GM08714 (cell line): ENCODE measurements around the gene HNF1B.

Experiments
- H3K4me3 ChIP-seq: fragments of 200-500 bp; sonication (Bioruptor generic); 2 replicates; pipeline ENCODE4 v1.5.1; 2014; ENCODE audit warnings: mild to moderate bottlenecking, low read length, inconsistent platforms
- ZNF274 ChIP-seq: IDR thresholded peaks from 2 replicates; pipeline ENCODE4 v1.6.1; 2012; ENCODE audit warnings: mild to moderate bottlenecking, low read depth, low read length

HNF1B gene

DNA sequence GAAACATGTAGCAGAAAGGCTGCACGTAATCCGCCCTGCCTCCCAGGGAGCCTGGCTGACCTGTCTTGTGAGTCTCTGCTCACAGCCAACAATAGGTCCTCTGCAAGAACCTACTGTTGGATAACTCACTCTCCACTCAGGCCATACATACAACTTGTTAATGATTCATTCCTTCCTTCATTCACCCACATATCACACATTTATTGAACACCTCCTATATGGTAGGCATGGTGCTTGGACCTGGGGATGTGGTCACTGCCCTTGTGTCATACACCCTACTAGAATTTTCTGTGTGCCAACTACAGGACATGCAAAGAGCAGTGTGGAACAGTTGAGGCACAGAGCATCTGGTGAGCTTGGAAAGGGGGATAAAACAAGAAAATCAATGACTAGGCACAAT lies 28.1 kb upstream of the HNF1B start:
- no peak for TF ChIP-seq ZNF274
- H3K4me3 ChIP-seq = no peak overlapping the region

GRCh38 chr17:37770631-37771518 lies 26.0 kb upstream of the HNF1B start:
- H3K4me3 ChIP-seq = no peak overlapping the region
- TF ChIP-seq ZNF274 = no peak

- H3K4me3 ChIP-seq = no peak overlapping the region; the same call in 1 of the 2 replicates
- no peak for TF ChIP-seq ZNF274
Measured at GRCh38 chr17:37769050-37769449, 24.2 kb upstream of the HNF1B start.

GRCh38 chr17:37768438-37768837 lies 23.6 kb upstream of the HNF1B start:
- no peak for TF ChIP-seq ZNF274
- H3K4me3 ChIP-seq = no peak overlapping the region

- TF ChIP-seq ZNF274 = no peak
- no peak overlapping the region for H3K4me3 ChIP-seq
Measured at GRCh38 chr17:37766971-37767370, 22.1 kb upstream of the HNF1B start.

- TF ChIP-seq ZNF274 = no peak
- H3K4me3 ChIP-seq = peak overlapping the region; percentile 18; the same call in 1 of the 2 replicates
Measured at GRCh38 chr17:37764383-37764782, 19.5 kb upstream of the HNF1B start.

GRCh38 chr17:37762666-37763065 lies 17.8 kb upstream of the HNF1B start:
- H3K4me3 ChIP-seq = no peak overlapping the region
- no peak for TF ChIP-seq ZNF274

DNA sequence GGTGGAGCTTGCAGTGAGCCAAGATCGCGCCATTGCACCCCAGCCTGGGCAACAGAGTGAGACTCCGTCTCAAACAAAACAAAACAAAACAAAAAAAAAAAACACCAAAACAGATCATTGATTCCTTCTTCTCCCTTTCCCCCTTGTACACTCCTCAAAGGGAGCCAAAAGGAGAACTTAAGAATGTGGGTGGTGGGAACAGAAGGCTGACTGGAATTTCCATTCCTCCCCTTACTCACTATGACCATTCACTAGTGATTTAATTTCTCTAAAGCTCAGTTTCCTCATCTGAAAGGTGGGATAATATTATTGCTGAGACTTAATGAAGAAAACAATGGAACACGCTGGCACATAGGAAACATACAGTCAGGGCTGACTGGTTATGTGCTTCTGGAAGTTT lies 17.1 kb upstream of the HNF1B start:
- no peak overlapping the region for H3K4me3 ChIP-seq
- TF ChIP-seq ZNF274 = no peak

DNA sequence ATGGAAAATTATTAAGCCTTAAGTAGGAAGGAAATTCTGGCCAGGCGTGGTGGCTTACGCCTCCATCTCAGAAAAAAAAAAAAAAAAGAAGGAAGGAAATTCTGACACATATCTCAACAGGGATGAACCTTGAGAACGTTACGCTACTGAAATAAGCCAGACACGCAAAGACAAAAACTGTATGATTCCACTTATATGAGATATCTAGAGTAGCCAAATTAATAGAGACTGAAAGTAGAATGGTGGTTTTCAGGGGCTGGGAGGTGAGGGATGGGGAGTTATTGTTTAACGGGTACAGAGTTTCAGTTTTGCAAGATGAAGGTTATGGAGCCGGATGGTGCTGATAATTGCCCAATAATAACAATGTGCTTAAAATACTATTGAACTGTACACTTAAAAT lies 16.2 kb upstream of the HNF1B start:
- TF ChIP-seq ZNF274 = no peak
- no peak overlapping the region for H3K4me3 ChIP-seq

DNA sequence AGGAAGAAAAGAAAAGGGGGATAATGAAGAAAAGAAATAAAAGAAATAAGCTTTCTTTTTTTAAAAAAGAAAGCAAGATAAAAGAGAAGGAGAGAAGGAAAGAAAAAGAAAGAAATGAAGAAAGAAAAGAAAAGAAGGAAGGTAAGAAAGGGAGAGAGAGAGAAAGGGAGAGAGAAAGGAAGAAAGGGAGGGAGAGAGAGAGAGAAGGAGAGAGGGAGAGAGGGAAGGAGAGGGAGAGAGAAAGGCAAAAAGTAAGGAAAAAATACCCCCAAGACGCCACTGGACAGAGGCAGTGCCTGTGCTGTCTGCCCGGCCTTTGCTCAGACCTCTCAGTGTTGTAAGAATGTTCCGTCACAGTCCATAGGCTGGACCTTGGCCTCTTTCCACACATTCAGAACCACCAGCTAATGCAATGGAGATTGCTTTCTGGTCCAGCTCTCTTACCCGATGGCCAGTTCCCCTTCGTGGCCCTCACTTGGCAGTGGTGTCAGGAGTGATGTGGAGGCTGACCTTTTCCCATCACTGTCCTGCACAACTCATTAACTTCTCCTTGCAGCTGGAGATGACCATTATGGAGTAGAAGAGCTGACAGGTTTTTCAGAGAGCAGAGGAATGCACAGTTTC lies 14.3 kb upstream of the HNF1B start:
- TF ChIP-seq ZNF274 = no peak
- H3K4me3 ChIP-seq = no peak overlapping the region

DNA sequence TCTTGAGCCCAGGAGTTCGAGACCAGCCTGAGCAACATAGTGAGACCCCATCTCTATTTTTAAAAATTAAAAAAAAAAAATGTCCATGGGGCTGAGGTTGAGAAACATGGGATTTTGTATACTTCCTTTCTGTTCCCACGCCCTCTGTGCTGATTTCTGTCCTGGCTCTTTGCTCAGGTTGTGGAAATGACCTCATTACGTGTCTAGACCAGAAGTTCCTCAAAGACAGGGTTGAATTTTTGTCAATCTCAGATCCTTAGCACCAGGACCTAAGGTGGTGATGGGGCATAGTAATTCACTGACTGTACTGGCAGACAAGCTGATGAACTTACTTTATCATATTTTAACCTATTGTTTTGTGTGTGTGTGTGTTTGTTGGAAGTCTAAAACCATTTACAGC lies 11.2 kb upstream of the HNF1B start:
- no peak overlapping the region for H3K4me3 ChIP-seq

GRCh38 chr17:37755455-37755854 lies 10.6 kb upstream of the HNF1B start:
- no peak for TF ChIP-seq ZNF274

More for the DNA sequence above, 11.2 kb upstream of the HNF1B start:
- no peak for TF ChIP-seq ZNF274

GRCh38 chr17:37754363-37754762 lies 9.5 kb upstream of the HNF1B start:
- no peak for TF ChIP-seq ZNF274
- H3K4me3 ChIP-seq = no peak overlapping the region

More at GRCh38 chr17:37755455-37755854, 10.6 kb upstream of the HNF1B start:
- H3K4me3 ChIP-seq = no peak overlapping the region

DNA sequence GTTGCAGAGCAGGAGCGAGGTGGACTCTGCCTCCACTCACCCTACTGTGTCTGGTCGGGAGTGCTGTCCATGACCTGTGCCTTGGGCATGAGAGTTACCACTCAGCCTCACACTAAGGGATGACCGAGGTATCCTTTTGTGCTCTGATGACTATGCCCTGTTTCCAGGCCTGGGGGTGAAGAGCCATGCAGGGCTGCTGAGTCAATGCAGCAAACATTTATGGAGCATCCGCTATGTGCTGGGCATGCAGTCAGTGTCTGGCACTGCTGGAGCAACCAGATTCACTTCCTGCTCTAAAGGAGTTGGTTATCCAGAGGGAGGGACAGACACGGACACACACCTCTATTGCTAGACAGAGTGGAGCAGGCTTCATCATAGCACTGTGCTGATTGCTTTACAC lies 7.6 kb upstream of the HNF1B start:
- H3K4me3 ChIP-seq = no peak overlapping the region
- no peak for TF ChIP-seq ZNF274

DNA sequence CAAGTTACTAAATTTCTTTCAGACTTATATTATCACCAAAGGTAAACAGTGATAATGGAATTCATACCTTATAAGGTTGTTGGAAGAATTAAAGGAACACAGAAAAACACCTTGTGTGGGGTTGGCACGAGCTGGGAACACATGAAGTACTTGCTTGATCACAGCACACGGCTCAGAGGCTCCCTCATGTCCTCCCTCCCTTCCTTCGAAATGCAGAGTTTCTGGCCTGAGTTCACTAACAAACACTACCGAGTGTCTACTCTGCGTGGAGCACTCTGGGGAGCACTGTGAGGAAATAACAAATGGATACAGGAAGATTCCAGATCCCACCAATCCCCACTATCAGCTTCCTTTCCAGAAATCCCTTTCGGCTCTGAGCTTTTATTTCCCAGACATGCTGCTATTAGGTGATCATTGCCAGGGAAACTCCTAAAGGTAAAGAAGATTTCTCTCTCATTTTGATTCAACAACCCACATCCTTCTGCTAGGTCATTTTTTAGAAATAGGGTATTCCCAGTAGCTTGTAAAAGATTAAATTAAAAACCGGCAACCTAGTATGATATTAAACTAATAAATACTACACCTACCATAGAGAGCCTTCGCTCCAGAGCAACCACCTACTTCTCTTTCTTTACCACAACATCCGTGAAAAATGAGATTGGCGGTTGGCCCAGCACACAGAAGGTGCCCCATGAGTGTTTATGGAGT lies 6.1 kb upstream of the HNF1B start:
- TF ChIP-seq ZNF274 = no peak
- H3K4me3 ChIP-seq = peak overlapping the region; percentile 18; the same call in 1 of the 2 replicates

DNA sequence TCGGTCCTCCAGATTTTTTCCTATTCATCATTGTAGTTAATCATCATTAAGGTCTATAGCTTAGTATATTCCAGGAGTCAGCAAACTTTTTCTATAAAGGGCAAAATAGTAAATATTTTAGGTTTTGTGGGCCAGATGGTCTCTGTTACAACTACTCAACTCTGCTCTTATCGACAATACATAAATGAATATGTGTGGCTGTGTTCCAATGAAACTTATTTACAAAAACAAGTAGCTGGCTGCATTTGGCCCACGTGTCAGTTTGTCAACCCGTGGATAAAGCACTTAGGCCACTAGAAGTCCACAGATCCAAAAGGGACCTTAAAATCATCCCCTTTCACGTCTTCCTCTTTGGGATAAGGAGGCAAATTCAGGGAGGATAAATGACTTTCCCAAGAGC lies 5.4 kb upstream of the HNF1B start:
- TF ChIP-seq ZNF274 = no peak
- no peak overlapping the region; the same call in 1 of the 2 replicates for H3K4me3 ChIP-seq
